Measurements from ENCODE around the gene LRRC74B.

DNA sequence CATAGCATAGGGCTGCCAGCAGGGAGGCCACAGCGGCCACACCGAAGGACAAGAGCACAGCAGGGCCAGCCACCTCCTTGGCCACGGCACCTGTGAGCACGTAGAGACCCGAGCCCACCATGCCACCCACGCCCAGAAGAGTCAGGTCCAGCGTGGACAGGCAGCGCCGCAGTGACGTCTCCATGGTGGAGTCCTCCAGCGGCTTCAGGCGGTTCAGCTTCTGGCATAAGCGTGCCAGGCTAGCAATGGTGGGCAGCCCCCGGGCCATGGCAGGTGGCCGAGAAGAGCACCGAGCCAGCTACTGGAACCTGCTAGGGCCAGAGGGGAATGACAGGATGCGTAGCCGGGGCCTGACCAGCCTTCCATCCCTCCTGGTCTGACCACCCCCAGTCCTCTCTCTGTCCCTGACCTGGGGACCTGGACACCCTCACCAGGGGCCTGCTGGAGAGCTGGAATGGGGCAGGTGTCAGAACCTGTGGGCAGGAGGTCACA lies 14.2 kb upstream of the LRRC74B start:
- TF ChIP-seq, protein P1, sequence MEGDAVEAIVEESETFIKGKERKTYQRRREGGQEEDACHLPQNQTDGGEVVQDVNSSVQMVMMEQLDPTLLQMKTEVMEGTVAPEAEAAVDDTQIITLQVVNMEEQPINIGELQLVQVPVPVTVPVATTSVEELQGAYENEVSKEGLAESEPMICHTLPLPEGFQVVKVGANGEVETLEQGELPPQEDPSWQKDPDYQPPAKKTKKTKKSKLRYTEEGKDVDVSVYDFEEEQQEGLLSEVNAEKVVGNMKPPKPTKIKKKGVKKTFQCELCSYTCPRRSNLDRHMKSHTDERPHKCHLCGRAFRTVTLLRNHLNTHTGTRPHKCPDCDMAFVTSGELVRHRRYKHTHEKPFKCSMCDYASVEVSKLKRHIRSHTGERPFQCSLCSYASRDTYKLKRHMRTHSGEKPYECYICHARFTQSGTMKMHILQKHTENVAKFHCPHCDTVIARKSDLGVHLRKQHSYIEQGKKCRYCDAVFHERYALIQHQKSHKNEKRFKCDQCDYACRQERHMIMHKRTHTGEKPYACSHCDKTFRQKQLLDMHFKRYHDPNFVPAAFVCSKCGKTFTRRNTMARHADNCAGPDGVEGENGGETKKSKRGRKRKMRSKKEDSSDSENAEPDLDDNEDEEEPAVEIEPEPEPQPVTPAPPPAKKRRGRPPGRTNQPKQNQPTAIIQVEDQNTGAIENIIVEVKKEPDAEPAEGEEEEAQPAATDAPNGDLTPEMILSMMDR (IDR thresholded peaks at IDR 0.05), result no peak
- TF ChIP-seq POLR2A (IDR thresholded peaks at IDR 0.05), result no peak
